GM23248 (cell line): ENCODE measurements around the gene SLC39A6.
"Not testable (repeated sequence)": the region's sequence is repeated elsewhere in the genome, so short reads cannot be mapped to it uniquely, and the experiment has no call there.

Experiments
- EZH2 ChIP-seq: fragments of 200-600 bp; sonication (generic); IDR thresholded peaks from 2 replicates; pipeline ENCODE4 v1.6.1; 2018; ENCODE audit warnings: antibody characterized with exemption, mild to moderate bottlenecking; ENCODE audit not compliant: insufficient read depth, poor library complexity, severe bottlenecking
- EZH2phosphoT487 ChIP-seq: fragments of 200-600 bp; sonication (generic); IDR thresholded peaks from 2 replicates; pipeline ENCODE4 v1.6.1; 2018; ENCODE audit warnings: antibody characterized with exemption, moderate library complexity, mild to moderate bottlenecking, low read depth; ENCODE audit not compliant: insufficient read depth

GRCh38 chr18:36116771-36117170 lies 12.4 kb downstream of the SLC39A6 start:
- not testable (repeated sequence) for TF ChIP-seq EZH2, EZH2phosphoT487
